Sigmoid colon (tissue), 4 donors: ENCODE data around the gene PYGM.

ENCODE experiments used
- EP300 ChIP-seq, 4 donors: sonication (generic); formaldehyde crosslinking; IDR thresholded peaks; one replicate each; pipeline ENCODE4 v1.6.1; 2017; ENCODE audit warnings: antibody characterized with exemption in 4 of 4
- POLR2A ChIP-seq, 2 donors: fragments of 450-650 bp; IDR thresholded peaks; one replicate each; pipeline ENCODE4 v1.6.1; 2016; ENCODE audit warnings: antibody characterized with exemption in 2 of 2, mild to moderate bottlenecking in 2 of 2, moderate library complexity in 2 of 2
- POLR2AphosphoS5 ChIP-seq, 4 donors: sonication (generic); formaldehyde crosslinking; IDR thresholded peaks; one replicate each; pipeline ENCODE4 v1.6.1; 2017; ENCODE audit warnings: antibody characterized with exemption in 4 of 4
- TF ChIP-seq, protein P1 (sequence below), 4 experiments: fragments of 450-650 bp in 3 of 4; fragments of 200-600 bp in 1 of 4; IDR thresholded peaks; one replicate each; pipeline ENCODE4 v1.5.1; 2016 to 2019; ENCODE audit warnings: antibody characterized with exemption in 4 of 4, mild to moderate bottlenecking in 3 of 4, moderate library complexity in 2 of 4

DNA sequence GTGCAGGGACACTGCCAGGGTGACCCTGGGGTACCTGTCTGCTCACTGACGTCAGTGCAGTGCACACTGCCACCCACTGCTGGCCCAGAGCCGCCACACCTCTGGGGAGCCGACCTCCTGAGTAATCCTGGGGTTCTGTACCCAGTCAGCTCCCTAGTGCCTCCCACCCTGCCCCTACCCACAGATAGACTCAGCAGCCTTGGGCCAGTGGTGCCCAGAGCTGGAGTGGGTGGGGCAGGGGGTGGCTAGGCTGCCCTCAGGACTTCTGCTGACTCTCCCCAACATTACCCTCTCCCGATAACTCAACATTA lies 42.6 kb downstream of the PYGM start:
- TF ChIP-seq EP300 (IDR thresholded peaks at IDR 0.05) (no peak), POLR2A (IDR thresholded peaks at IDR 0.05) (no peak), POLR2AphosphoS5 (IDR thresholded peaks at IDR 0.05) (no peak)
- TF ChIP-seq, protein P1, sequence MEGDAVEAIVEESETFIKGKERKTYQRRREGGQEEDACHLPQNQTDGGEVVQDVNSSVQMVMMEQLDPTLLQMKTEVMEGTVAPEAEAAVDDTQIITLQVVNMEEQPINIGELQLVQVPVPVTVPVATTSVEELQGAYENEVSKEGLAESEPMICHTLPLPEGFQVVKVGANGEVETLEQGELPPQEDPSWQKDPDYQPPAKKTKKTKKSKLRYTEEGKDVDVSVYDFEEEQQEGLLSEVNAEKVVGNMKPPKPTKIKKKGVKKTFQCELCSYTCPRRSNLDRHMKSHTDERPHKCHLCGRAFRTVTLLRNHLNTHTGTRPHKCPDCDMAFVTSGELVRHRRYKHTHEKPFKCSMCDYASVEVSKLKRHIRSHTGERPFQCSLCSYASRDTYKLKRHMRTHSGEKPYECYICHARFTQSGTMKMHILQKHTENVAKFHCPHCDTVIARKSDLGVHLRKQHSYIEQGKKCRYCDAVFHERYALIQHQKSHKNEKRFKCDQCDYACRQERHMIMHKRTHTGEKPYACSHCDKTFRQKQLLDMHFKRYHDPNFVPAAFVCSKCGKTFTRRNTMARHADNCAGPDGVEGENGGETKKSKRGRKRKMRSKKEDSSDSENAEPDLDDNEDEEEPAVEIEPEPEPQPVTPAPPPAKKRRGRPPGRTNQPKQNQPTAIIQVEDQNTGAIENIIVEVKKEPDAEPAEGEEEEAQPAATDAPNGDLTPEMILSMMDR (IDR thresholded peaks at IDR 0.05): no peak
